Measurements from ENCODE around the gene CXCR5.

The CXCR5 gene

GRCh38 chr11:118927554-118928100 is 43.9 kb downstream of the CXCR5 start:
- no peak for DNase-seq (ENCODE audit: low read depth)

GRCh38 chr11:118928101-118928869 is 44.6 kb downstream of the CXCR5 start:
- DNase-seq (ENCODE audit: low read depth), result peak; percentile 93

- no peak for DNase-seq (ENCODE audit: low read depth)
Measured at GRCh38 chr11:118928870-118929500, 45.3 kb downstream of the CXCR5 start.

GRCh38 chr11:118929501-118930093 is 45.9 kb downstream of the CXCR5 start:
- no peak for DNase-seq (ENCODE audit: low read depth)

GRCh38 chr11:118930094-118930712 is 46.5 kb downstream of the CXCR5 start:
- peak; percentile 84 for DNase-seq (ENCODE audit: low read depth)

GRCh38 chr11:118931571-118931970 is 47.9 kb downstream of the CXCR5 start:
- DNase-seq (ENCODE audit: low read depth), result no peak

- DNase-seq (ENCODE audit: low read depth), result no peak
Measured at GRCh38 chr11:118933486-118933885, 49.8 kb downstream of the CXCR5 start.

- no peak for DNase-seq (ENCODE audit: low read depth)
Measured at GRCh38 chr11:118935376-118935775, 51.7 kb downstream of the CXCR5 start.

GRCh38 chr11:118938491-118939403 is 55.1 kb downstream of the CXCR5 start:
- no peak for DNase-seq (ENCODE audit: low read depth)

GRCh38 chr11:118939404-118939915 is 55.8 kb downstream of the CXCR5 start:
- no peak for DNase-seq (ENCODE audit: low read depth)

GRCh38 chr11:118939953-118940598 is 56.4 kb downstream of the CXCR5 start:
- no peak for DNase-seq (ENCODE audit: low read depth)

- no peak for DNase-seq (ENCODE audit: low read depth)
Measured at GRCh38 chr11:118947091-118947490, 63.4 kb downstream of the CXCR5 start.
